SW 1271 (cell line): ENCODE results near the gene SLC24A3.

Experiments
- DNase-seq, 2 experiments: peaks; one replicate each; lab custom pipeline; 2025; lab: John Stamatoyannopoulos, UW

SLC24A3 gene

GRCh38 chr20:19241440-19241839 is 29.0 kb downstream of the SLC24A3 start:
- no peak for DNase-seq

- DNase-seq, result no peak
These were observed 31.8 kb downstream of the SLC24A3 start for GRCh38 chr20:19244291-19244690.

- no peak for DNase-seq
These were observed 36.9 kb downstream of the SLC24A3 start for GRCh38 chr20:19249106-19249879.

- no peak for DNase-seq
These were observed 37.9 kb downstream of the SLC24A3 start for GRCh38 chr20:19250346-19250745.

GRCh38 chr20:19251506-19251905 is 39.1 kb downstream of the SLC24A3 start:
- DNase-seq, result no peak

- DNase-seq, result no peak
These were observed 39.5 kb downstream of the SLC24A3 start for GRCh38 chr20:19251958-19252357.

- DNase-seq, result no peak
These were observed 40.1 kb downstream of the SLC24A3 start for GRCh38 chr20:19252451-19253120.

- DNase-seq, result no peak
These were observed 40.9 kb downstream of the SLC24A3 start for GRCh38 chr20:19253316-19253715.

GRCh38 chr20:19253916-19254820 is 41.7 kb downstream of the SLC24A3 start:
- DNase-seq, result no peak

- DNase-seq, result no peak
These were observed 42.5 kb downstream of the SLC24A3 start for GRCh38 chr20:19254956-19255355.

- DNase-seq, result no peak
These were observed 43.6 kb downstream of the SLC24A3 start for GRCh38 chr20:19256085-19256484.

GRCh38 chr20:19256906-19257595 is 44.6 kb downstream of the SLC24A3 start:
- DNase-seq, result no peak

- DNase-seq, result no peak
These were observed 45.4 kb downstream of the SLC24A3 start for GRCh38 chr20:19257865-19258264.

GRCh38 chr20:19259141-19259591 is 46.7 kb downstream of the SLC24A3 start:
- no peak for DNase-seq

- DNase-seq, result no peak
These were observed 48.1 kb downstream of the SLC24A3 start for GRCh38 chr20:19260412-19261090.

GRCh38 chr20:19264191-19264590 is 51.7 kb downstream of the SLC24A3 start:
- DNase-seq, result no peak

- DNase-seq, result no peak
These were observed 53.4 kb downstream of the SLC24A3 start for GRCh38 chr20:19265646-19266374.

- DNase-seq, result no peak
These were observed 56.0 kb downstream of the SLC24A3 start for GRCh38 chr20:19268426-19268825.

GRCh38 chr20:19269737-19270340 is 57.4 kb downstream of the SLC24A3 start:
- no peak for DNase-seq
